ENCODE data around the gene BLOC1S2. TPM values are rescaled to one million over a fixed set of nuclear protein-coding genes. Genes with fewer than 3 reads are reported as not detected.

The BLOC1S2 gene
- polyA plus RNA-seq, 1 of the 3 experiments (the other 2 are of a cell fraction), result 30.4 TPM

- Histone ChIP-seq H3K4me2 (no peak overlapping the region), H3K9me2 (no peaks in the 10 kb centered on the region), H3K27me3 (ENCODE audit: insufficient read depth) (no peaks in the 10 kb centered on the region), H2AFZ (ENCODE audit: low read depth) (no peak overlapping the region), H3K36me3 (replicated peaks in 1 of 2; ENCODE audit: control insufficient read depth in 1 of 2, insufficient read depth in 2 of 2, low read length in 1 of 2) (peaks cover 49 to 56% of the 10 kb centered on the region in 2 experiments), H3K4me1 (ENCODE audit: control insufficient read depth in 1 of 2, insufficient read depth in 2 of 2, low read depth in 1 of 2, low read length in 1 of 2) (no peaks in the 10 kb centered on the region), H3K9me3 (no peaks in the 10 kb centered on the region), H4K20me1 (ENCODE audit: insufficient read depth) (no peaks in the 10 kb centered on the region), H3K79me2 (ENCODE audit: insufficient read depth) (no peaks in the 10 kb centered on the region), H3K9ac (no peak overlapping the region), H3K4me3 (ENCODE audit: low read depth in 2 of 2, low read length in 1 of 2) (no peak overlapping the region), H3F3A (replicated peaks; ENCODE audit: insufficient read depth) (no peaks in the 10 kb centered on the region), H3K27ac (ENCODE audit: low read depth in 2 of 2, low read length in 1 of 2) (no peak overlapping the region)
- ChIA-PET CTCF (interaction anchor here (2.0 kb wide), 1 partner anchor 14 kb away, joined by 5 read pairs; no protein-coding TSS in a partner anchor), POLR2A (no interaction called here)
- no peak for DNase-seq
- WGBS (ENCODE audit: low lambda C conversion rate), result 88% methylated on average over 3 of the region's 3 CpGs
- TF ChIP-seq TEAD4 (IDR thresholded peaks at IDR 0.05; ENCODE audit: borderline replicate concordance, insufficient read depth) (no peak), ELF1 (IDR thresholded peaks at IDR 0.05) (no peak), IRF3 (IDR thresholded peaks at IDR 0.05; ENCODE audit: low read depth, low read length) (no peak)
Observed at GRCh38 chr10:100254191-100254590, 32.3 kb downstream of the BLOC1S2 start.

GRCh38 chr10:100253041-100253440, 33.4 kb downstream of the BLOC1S2 start:
- no peaks in the 10 kb centered on the region for H3K4me1 ChIP-seq (ENCODE audit: control insufficient read depth in 1 of 2, insufficient read depth in 2 of 2, low read depth in 1 of 2, low read length in 1 of 2)
- no peak overlapping the region for H3K4me2 ChIP-seq
- H3K4me3 ChIP-seq (ENCODE audit: low read depth in 2 of 2, low read length in 1 of 2), result no peak overlapping the region
- H3K9me3 ChIP-seq, result no peaks in the 10 kb centered on the region
- POLR2A ChIA-PET, result no interaction called here
- 89% methylated on average over 5 of the region's 5 CpGs for WGBS (ENCODE audit: low lambda C conversion rate)
- H3F3A ChIP-seq (replicated peaks; ENCODE audit: insufficient read depth), result no peaks in the 10 kb centered on the region
- no peak overlapping the region for H2AFZ ChIP-seq (ENCODE audit: low read depth)
- no peak overlapping the region for H3K27ac ChIP-seq (ENCODE audit: low read depth in 2 of 2, low read length in 1 of 2)
- H3K79me2 ChIP-seq (ENCODE audit: insufficient read depth), result no peaks in the 10 kb centered on the region
- TF ChIP-seq PBX3 (IDR thresholded peaks at IDR 0.05) (no peak), FOXJ3 (CRISPR knock-in tag; IDR thresholded peaks at IDR 0.05) (no peak), TCF12 (IDR thresholded peaks at IDR 0.05) (no peak), USF1 (IDR thresholded peaks at IDR 0.05; ENCODE audit: borderline replicate concordance, low read depth) (no peak), TEAD4 (IDR thresholded peaks at IDR 0.05; ENCODE audit: borderline replicate concordance, insufficient read depth) (no peak), RCOR1 (IDR thresholded peaks at IDR 0.05; ENCODE audit: low read length) (no peak), FOSL2 (IDR thresholded peaks at IDR 0.05; ENCODE audit: borderline replicate concordance, low read depth) (no peak), CTCF (IDR thresholded peaks at IDR 0.05) (no peak), MXI1 (IDR thresholded peaks at IDR 0.05; ENCODE audit: low read depth, low read length) (no peak), EZH2phosphoT487 (IDR thresholded peaks at IDR 0.05; ENCODE audit: borderline replicate concordance, low read depth) (no peak)
- no peak for DNase-seq
- no peaks in the 10 kb centered on the region for H3K27me3 ChIP-seq (ENCODE audit: insufficient read depth)
- CTCF ChIA-PET, result no interaction called here
- H3K36me3 ChIP-seq (replicated peaks in 1 of 2; ENCODE audit: control insufficient read depth in 1 of 2, insufficient read depth in 2 of 2, low read length in 1 of 2), result peaks cover 46 to 58% of the 10 kb centered on the region in 2 experiments
- H3K9me2 ChIP-seq, result no peaks in the 10 kb centered on the region
- no peak overlapping the region for H3K9ac ChIP-seq
- no peaks in the 10 kb centered on the region for H4K20me1 ChIP-seq (ENCODE audit: insufficient read depth)
